ENCODE results near the gene CADM1.

The CADM1 gene

DNA sequence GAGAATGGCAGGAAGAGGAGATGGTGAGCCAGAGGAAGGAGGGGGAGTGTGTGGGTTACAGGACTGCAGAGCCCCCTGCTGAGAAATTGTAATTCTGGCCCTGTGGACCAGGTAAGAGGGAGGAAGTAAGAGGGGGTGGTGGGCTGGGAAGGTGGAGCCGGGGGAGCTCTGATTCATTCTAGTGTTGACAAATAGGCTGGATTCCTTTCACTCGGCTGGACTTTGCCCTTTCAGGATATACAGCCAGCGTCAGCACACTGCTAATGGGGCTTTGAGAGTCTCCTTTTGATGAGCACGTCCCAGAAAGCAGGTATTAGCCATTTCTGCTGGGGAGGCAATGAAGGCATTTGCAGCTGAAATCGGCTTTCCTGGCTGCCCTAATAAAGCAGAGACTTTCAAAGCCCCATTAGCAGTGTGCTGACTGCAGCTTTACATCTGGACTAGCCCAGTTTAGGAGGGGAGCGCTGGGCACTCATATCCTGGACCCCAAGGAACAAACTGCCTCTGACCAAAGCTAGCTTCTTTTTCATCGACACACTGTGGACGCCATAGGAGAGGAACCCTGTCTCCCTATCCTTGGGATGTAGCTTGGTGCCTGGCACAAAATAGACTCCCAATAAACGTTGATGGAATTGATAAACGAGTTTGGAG, 44.8 kb upstream of the CADM1 start:
- H3K4me1 ChIP-seq (ENCODE audit: insufficient read depth, poor library complexity, severe bottlenecking), result no peaks in the 10 kb centered on the region
- ATAC-seq (ENCODE audit: low read depth), result no peak; the same call in 2 of the 3 replicates
- H3K27ac ChIP-seq (ENCODE audit: poor library complexity, severe bottlenecking), result no peak overlapping the region
- no peak for DNase-seq (ENCODE audit: low spot score)
- no peaks in the 10 kb centered on the region for H3K36me3 ChIP-seq (ENCODE audit: low read depth)
- H3K27me3 ChIP-seq (ENCODE audit: insufficient read depth, poor library complexity, severe bottlenecking), result no peaks in the 10 kb centered on the region
- H3K4me3 ChIP-seq (ENCODE audit: severe bottlenecking), result no peak overlapping the region
- TF ChIP-seq, protein P1, sequence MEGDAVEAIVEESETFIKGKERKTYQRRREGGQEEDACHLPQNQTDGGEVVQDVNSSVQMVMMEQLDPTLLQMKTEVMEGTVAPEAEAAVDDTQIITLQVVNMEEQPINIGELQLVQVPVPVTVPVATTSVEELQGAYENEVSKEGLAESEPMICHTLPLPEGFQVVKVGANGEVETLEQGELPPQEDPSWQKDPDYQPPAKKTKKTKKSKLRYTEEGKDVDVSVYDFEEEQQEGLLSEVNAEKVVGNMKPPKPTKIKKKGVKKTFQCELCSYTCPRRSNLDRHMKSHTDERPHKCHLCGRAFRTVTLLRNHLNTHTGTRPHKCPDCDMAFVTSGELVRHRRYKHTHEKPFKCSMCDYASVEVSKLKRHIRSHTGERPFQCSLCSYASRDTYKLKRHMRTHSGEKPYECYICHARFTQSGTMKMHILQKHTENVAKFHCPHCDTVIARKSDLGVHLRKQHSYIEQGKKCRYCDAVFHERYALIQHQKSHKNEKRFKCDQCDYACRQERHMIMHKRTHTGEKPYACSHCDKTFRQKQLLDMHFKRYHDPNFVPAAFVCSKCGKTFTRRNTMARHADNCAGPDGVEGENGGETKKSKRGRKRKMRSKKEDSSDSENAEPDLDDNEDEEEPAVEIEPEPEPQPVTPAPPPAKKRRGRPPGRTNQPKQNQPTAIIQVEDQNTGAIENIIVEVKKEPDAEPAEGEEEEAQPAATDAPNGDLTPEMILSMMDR (IDR thresholded peaks at IDR 0.05; ENCODE audit: poor library complexity, severe bottlenecking), result no peak
- H3K9me3 ChIP-seq (ENCODE audit: severe bottlenecking), result no peaks in the 10 kb centered on the region

GRCh38 chr11:115545581-115546210, 41.5 kb upstream of the CADM1 start:
- ATAC-seq (ENCODE audit: low read depth), result no peak
- Histone ChIP-seq H3K4me3 (ENCODE audit: severe bottlenecking) (no peak overlapping the region), H3K36me3 (ENCODE audit: low read depth) (no peaks in the 10 kb centered on the region), H3K27me3 (ENCODE audit: insufficient read depth, poor library complexity, severe bottlenecking) (no peaks in the 10 kb centered on the region), H3K27ac (ENCODE audit: poor library complexity, severe bottlenecking) (no peak overlapping the region), H3K9me3 (ENCODE audit: severe bottlenecking) (no peaks in the 10 kb centered on the region), H3K4me1 (ENCODE audit: insufficient read depth, poor library complexity, severe bottlenecking) (no peaks in the 10 kb centered on the region)
- no peak for DNase-seq (ENCODE audit: low spot score)
- TF ChIP-seq, protein P1 (IDR thresholded peaks at IDR 0.05; ENCODE audit: poor library complexity, severe bottlenecking), result no peak

- H3K27me3 ChIP-seq (ENCODE audit: insufficient read depth, poor library complexity, severe bottlenecking), result no peaks in the 10 kb centered on the region
- TF ChIP-seq, protein P1 (IDR thresholded peaks at IDR 0.05; ENCODE audit: poor library complexity, severe bottlenecking), result no peak
- no peak overlapping the region for H3K27ac ChIP-seq (ENCODE audit: poor library complexity, severe bottlenecking)
- H3K4me3 ChIP-seq (ENCODE audit: severe bottlenecking), result no peak overlapping the region
- H3K4me1 ChIP-seq (ENCODE audit: insufficient read depth, poor library complexity, severe bottlenecking), result no peaks in the 10 kb centered on the region
- ATAC-seq (ENCODE audit: low read depth) (no peak), DNase-seq (ENCODE audit: low spot score) (no peak)
- H3K36me3 ChIP-seq (ENCODE audit: low read depth), result no peaks in the 10 kb centered on the region
- no peaks in the 10 kb centered on the region for H3K9me3 ChIP-seq (ENCODE audit: severe bottlenecking)
Observed at GRCh38 chr11:115544422-115544948, 40.3 kb upstream of the CADM1 start.

DNA sequence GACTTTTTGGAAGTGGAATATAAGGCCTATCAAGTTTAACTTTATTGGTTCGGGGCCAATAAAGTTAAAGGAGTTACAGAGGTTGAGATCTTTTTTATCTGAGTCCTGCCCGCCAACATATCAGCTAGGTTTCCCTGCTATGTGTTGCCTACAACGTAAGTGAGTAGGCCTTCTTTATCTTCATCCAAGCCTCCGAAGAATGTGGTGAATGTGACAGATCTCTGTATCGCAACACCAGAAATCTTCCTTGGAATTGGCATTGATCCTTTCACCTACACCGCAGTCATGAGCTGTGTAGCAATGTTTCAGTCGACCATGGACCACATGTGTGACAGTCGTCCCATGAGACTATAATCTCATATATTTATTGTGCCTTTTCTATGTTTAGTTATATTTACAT, 37.3 kb upstream of the CADM1 start:
- Histone ChIP-seq H3K4me3 (ENCODE audit: severe bottlenecking) (no peak overlapping the region), H3K36me3 (ENCODE audit: low read depth) (no peaks in the 10 kb centered on the region), H3K27ac (ENCODE audit: poor library complexity, severe bottlenecking) (no peak overlapping the region), H3K9me3 (ENCODE audit: severe bottlenecking) (no peaks in the 10 kb centered on the region), H3K4me1 (ENCODE audit: insufficient read depth, poor library complexity, severe bottlenecking) (no peaks in the 10 kb centered on the region), H3K27me3 (ENCODE audit: insufficient read depth, poor library complexity, severe bottlenecking) (no peaks in the 10 kb centered on the region)
- ATAC-seq (ENCODE audit: low read depth) (no peak), DNase-seq (ENCODE audit: low spot score) (no peak)
- TF ChIP-seq, protein P1 (IDR thresholded peaks at IDR 0.05; ENCODE audit: poor library complexity, severe bottlenecking), result no peak

GRCh38 chr11:115539844-115540243, 35.6 kb upstream of the CADM1 start:
- no peaks in the 10 kb centered on the region for H3K9me3 ChIP-seq (ENCODE audit: severe bottlenecking)
- no peak for ATAC-seq (ENCODE audit: low read depth)
- no peaks in the 10 kb centered on the region for H3K4me1 ChIP-seq (ENCODE audit: insufficient read depth, poor library complexity, severe bottlenecking)

More at GRCh38 chr11:115539844-115540243, 35.6 kb upstream of the CADM1 start:
- H3K27ac ChIP-seq (ENCODE audit: poor library complexity, severe bottlenecking), result no peak overlapping the region
- H3K27me3 ChIP-seq (ENCODE audit: insufficient read depth, poor library complexity, severe bottlenecking), result no peaks in the 10 kb centered on the region
- no peaks in the 10 kb centered on the region for H3K36me3 ChIP-seq (ENCODE audit: low read depth)
- TF ChIP-seq, protein P1 (IDR thresholded peaks at IDR 0.05; ENCODE audit: poor library complexity, severe bottlenecking), result no peak
- no peak overlapping the region for H3K4me3 ChIP-seq (ENCODE audit: severe bottlenecking)
- no peak for DNase-seq (ENCODE audit: low spot score)

Data from RWPE2 (cell line).